Measurements from ENCODE around the gene C16orf86.

C16orf86 gene

GRCh38 chr16:67699265-67699664 lies 32.7 kb downstream of the C16orf86 start:
- DNase-seq: no peak

DNA sequence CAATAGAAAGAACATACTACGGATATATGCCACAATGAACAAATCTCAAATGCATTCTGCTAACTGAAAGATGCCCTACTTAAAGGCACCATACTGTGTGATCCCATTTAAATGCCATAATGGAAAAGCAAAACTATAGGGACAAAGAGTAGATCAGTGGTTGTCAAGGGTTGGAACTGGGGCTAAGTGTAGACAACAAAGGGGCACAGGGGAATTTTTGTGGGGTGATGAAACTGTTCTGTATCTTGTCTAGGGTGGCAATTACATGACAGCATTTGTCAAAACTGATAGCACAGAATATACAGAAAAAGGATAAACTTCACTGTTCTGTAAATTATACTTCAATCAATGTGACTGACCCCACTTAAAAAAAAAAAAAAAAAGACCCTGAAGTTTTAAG lies 34.8 kb downstream of the C16orf86 start:
- DNase-seq: no peak

DNA sequence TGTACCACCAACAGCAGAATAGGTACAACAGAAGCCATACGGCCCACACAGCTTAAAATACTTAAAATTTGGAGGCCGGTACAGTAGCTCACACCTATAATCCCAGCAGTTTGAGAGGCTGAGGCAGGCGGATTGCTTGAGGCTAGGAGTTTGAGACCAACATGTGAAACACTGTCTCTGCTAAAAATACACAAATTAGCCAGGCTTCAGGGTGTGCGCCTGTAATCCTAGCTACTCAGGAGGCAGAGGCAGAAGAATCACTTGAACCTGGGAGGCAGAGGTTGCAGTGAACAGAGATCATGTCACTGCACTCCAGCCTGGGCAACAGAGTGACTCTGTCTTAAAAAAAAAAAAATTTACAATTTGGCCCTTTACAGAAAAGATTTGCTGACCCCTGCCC lies 35.5 kb downstream of the C16orf86 start:
- no peak for DNase-seq

GRCh38 chr16:67703626-67704025 lies 37.0 kb downstream of the C16orf86 start:
- DNase-seq: no peak

DNA sequence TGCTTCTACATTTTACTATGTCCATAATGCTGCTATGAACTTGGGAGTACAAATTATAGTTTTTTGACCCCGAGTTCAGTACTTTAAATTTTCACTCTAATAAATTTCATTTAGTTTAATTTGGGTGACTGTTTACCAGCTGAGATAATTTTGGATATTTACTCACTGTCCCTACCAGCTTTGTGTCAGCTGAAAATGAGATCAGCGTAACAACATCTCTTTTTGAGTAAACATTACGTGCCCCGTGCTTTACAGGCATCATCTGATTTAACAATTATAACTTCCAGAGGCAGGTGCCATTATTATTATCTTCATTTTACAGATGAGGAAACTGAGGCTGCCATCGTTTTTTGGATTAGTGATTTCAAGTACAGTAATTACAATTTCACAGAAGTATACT lies 37.5 kb downstream of the C16orf86 start:
- no peak for DNase-seq

DNA sequence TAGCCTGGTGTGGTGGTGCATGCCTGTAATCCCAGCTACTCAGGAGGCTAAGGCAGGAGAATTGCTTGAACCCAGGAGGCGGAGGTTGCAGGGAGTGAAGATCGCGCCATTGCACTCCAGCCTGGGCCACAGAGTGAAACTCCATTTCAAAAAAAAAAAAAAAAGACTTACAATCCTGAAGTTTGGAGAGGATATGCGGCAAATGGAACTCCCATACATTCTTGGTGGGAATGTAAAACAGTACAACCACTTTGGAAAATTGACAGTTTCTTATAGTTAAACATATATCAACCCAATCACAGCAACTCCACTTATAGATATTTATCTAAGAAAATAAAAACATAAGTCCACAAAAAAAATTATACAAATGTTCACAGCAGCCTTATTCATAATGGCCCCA lies 40.6 kb downstream of the C16orf86 start:
- DNase-seq: no peak

GRCh38 chr16:67707790-67708189 lies 41.2 kb downstream of the C16orf86 start:
- no peak for DNase-seq

DNA sequence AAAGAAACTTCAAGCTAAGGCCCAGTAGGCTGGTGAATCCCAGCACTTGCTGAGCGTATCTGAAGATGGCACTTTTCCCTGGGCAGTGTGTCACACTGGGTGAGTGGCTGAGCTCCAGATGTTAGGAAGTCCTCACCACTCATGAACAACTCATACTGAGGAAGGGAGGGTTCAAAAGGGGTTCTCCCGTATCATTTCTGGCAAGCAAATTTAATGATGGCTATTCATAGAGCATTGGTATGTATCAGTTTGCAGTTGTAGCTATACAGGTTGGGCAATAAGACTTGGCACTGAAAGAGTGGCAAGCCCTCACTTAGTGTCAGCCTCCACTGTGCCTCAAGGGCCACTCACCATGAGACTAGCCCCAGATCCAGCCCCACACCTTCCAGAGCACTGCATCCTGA lies 41.8 kb downstream of the C16orf86 start:
- no peak for DNase-seq

DNA sequence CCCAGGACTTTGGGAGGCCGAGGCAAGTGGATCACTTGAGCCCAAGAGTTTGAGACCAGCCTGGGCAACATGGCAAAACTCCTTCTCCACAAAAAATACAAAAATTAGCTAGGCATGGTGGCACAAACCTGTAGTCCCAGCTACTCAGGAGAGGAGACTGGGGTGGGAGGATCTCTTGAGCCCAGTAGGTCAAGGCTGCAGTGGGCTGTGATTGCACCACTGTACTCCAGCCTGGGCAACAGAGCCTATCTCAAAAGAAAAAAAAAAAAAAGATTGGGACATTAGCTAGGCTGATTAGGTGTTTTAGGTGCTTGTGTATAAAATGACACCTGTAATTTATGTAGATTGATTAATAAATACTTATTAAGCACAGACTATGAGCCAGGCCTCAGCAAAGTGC lies 42.4 kb downstream of the C16orf86 start:
- no peak for DNase-seq

- DNase-seq: no peak
These were observed 44.0 kb downstream of the C16orf86 start for GRCh38 chr16:67710607-67711006.

DNA sequence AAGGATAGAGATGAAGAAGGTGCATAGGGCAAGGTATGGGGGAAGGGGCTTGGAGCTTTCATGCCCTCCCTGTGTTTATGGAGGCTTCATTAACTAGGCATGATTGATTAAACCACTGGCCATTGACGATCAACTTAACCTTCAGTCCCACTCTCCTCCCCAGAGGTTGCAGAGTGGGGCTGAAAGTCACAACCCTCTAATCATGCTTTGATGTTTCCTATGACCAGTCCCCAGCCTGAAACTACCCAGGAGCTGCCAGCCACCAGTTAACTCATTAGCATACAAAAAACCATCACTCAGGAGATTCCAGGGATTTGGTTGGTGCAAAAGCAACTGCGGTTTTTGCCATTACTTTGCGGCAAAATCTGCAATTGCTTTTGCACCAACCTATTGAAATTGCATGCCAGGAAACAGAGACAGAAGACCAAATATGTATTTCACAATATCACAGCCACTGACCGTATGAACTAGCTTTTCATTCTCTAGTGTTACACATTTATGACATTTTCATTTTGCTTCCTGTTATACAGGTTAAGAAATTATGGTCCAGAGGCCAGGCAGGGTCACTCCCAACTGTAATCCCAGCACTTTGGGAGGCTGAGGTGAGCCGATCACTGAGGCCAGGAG lies 47.1 kb downstream of the C16orf86 start:
- no peak for DNase-seq

DNA sequence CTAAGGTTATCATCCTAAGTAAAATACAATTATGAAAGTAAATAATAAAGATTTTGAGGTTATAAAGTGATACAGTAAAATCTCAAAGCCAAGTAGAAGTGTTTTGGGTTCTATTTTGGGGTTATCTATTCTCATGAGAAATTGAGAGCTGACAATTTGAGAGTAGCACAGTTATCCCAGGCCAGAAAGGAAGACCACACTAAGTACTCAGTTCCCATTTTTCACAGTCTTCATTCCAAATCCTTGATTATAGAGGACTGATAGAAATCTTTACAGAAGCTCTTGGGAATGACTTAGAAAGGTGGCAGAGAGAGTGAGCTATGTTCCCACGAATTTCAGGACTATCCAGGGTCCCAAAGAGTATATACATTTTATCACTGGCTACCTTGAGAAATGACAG lies 47.9 kb downstream of the C16orf86 start:
- DNase-seq: no peak

GRCh38 chr16:67716097-67716496 lies 49.5 kb downstream of the C16orf86 start:
- no peak for DNase-seq
